HL-60 (cell line): ENCODE results near the gene GALNT1.

ENCODE experiments used
- POLR2AphosphoS5 ChIP-seq: IDR thresholded peaks from 2 replicates; pipeline ENCODE4 v1.6.1; 2012; ENCODE audit warnings: low read depth
- SPI1 ChIP-seq: IDR thresholded peaks from 2 replicates; pipeline ENCODE4 v1.6.1; 2012; ENCODE audit warnings: low read depth, mild to moderate bottlenecking, borderline replicate concordance
- TF ChIP-seq, protein P1 (sequence below): IDR thresholded peaks from one replicate; pipeline ENCODE4 v1.5.1; 2011; ENCODE audit warnings: low read length, control low read depth, inconsistent platforms; ENCODE audit not compliant: insufficient read depth
- TF ChIP-seq, protein P2 (sequence below): IDR thresholded peaks from 2 replicates; pipeline ENCODE4 v1.6.1; 2012; ENCODE audit warnings: low read depth; ENCODE audit not compliant: insufficient replicate concordance

DNA sequence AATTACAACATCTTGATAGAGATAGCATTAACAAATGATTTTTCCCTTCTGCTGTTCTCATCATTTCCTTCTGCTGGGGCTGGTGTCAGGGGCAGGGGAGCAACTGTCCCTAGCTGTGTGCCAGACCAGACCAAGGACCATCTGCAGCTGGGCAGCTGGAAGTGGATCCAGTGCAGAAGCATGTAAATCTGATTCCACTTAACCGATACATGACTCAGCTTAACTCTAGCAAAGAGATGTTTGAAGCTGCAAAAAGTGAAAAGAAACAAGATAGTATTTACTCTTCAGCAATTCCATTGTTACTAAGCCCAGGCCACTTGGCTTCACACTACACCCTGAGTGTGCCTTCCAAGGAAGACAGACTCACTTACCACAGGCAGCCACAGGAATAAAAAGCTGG is 151.1 kb downstream of the GALNT1 start:
- TF ChIP-seq, protein P1, sequence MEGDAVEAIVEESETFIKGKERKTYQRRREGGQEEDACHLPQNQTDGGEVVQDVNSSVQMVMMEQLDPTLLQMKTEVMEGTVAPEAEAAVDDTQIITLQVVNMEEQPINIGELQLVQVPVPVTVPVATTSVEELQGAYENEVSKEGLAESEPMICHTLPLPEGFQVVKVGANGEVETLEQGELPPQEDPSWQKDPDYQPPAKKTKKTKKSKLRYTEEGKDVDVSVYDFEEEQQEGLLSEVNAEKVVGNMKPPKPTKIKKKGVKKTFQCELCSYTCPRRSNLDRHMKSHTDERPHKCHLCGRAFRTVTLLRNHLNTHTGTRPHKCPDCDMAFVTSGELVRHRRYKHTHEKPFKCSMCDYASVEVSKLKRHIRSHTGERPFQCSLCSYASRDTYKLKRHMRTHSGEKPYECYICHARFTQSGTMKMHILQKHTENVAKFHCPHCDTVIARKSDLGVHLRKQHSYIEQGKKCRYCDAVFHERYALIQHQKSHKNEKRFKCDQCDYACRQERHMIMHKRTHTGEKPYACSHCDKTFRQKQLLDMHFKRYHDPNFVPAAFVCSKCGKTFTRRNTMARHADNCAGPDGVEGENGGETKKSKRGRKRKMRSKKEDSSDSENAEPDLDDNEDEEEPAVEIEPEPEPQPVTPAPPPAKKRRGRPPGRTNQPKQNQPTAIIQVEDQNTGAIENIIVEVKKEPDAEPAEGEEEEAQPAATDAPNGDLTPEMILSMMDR, result no peak
- TF ChIP-seq, protein P2, sequence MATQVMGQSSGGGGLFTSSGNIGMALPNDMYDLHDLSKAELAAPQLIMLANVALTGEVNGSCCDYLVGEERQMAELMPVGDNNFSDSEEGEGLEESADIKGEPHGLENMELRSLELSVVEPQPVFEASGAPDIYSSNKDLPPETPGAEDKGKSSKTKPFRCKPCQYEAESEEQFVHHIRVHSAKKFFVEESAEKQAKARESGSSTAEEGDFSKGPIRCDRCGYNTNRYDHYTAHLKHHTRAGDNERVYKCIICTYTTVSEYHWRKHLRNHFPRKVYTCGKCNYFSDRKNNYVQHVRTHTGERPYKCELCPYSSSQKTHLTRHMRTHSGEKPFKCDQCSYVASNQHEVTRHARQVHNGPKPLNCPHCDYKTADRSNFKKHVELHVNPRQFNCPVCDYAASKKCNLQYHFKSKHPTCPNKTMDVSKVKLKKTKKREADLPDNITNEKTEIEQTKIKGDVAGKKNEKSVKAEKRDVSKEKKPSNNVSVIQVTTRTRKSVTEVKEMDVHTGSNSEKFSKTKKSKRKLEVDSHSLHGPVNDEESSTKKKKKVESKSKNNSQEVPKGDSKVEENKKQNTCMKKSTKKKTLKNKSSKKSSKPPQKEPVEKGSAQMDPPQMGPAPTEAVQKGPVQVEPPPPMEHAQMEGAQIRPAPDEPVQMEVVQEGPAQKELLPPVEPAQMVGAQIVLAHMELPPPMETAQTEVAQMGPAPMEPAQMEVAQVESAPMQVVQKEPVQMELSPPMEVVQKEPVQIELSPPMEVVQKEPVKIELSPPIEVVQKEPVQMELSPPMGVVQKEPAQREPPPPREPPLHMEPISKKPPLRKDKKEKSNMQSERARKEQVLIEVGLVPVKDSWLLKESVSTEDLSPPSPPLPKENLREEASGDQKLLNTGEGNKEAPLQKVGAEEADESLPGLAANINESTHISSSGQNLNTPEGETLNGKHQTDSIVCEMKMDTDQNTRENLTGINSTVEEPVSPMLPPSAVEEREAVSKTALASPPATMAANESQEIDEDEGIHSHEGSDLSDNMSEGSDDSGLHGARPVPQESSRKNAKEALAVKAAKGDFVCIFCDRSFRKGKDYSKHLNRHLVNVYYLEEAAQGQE, result no peak
- no peak for TF ChIP-seq POLR2AphosphoS5
- no peak for TF ChIP-seq SPI1
